ENCODE data around the gene CEP76.

- TF ChIP-seq POLR2A (IDR thresholded peaks at IDR 0.05): no peak
- TF ChIP-seq, protein P1, sequence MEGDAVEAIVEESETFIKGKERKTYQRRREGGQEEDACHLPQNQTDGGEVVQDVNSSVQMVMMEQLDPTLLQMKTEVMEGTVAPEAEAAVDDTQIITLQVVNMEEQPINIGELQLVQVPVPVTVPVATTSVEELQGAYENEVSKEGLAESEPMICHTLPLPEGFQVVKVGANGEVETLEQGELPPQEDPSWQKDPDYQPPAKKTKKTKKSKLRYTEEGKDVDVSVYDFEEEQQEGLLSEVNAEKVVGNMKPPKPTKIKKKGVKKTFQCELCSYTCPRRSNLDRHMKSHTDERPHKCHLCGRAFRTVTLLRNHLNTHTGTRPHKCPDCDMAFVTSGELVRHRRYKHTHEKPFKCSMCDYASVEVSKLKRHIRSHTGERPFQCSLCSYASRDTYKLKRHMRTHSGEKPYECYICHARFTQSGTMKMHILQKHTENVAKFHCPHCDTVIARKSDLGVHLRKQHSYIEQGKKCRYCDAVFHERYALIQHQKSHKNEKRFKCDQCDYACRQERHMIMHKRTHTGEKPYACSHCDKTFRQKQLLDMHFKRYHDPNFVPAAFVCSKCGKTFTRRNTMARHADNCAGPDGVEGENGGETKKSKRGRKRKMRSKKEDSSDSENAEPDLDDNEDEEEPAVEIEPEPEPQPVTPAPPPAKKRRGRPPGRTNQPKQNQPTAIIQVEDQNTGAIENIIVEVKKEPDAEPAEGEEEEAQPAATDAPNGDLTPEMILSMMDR (IDR thresholded peaks at IDR 0.05): no peak
Measured at GRCh38 chr18:12645254-12645653, 57.3 kb downstream of the CEP76 start.
